HG03280 (cell line): ENCODE results near the gene HTR2A.

ENCODE experiments used
- ATAC-seq: cut with Tn5 transposase; IDR thresholded peaks from one replicate; pipeline ENCODE4 v1.9.1; 2021; ENCODE audit warnings: mild to moderate bottlenecking, moderate library complexity; ENCODE audit not compliant: unreplicated experiment

The HTR2A gene

GRCh38 chr13:46896341-46897137, at the start of gene HTR2A:
Gene HTR2A (minus strand): TSS chr13:46897053. CDS start chr13:46895906, 1,147 bp downstream.
- ATAC-seq, result no peak

- ATAC-seq, result no peak
These were observed 39.7 kb upstream of the HTR2A start for GRCh38 chr13:46936525-46936924.

- no peak for ATAC-seq
These were observed 37.9 kb upstream of the HTR2A start for GRCh38 chr13:46934749-46935148.

- no peak for ATAC-seq
These were observed 30.2 kb upstream of the HTR2A start for GRCh38 chr13:46926916-46927590.

GRCh38 chr13:46925486-46925885, 28.6 kb upstream of the HTR2A start:
- no peak for ATAC-seq

GRCh38 chr13:46914341-46914740, 17.5 kb upstream of the HTR2A start:
- ATAC-seq, result no peak

- no peak for ATAC-seq
These were observed 16.9 kb upstream of the HTR2A start for GRCh38 chr13:46913757-46914156.

GRCh38 chr13:46909042-46909441, 12.2 kb upstream of the HTR2A start:
- no peak for ATAC-seq

GRCh38 chr13:46908501-46908900, 11.6 kb upstream of the HTR2A start:
- no peak for ATAC-seq

GRCh38 chr13:46906405-46906804, 9.6 kb upstream of the HTR2A start:
- ATAC-seq, result no peak

- ATAC-seq, result no peak
These were observed 8.4 kb upstream of the HTR2A start for GRCh38 chr13:46905249-46905648.

- ATAC-seq, result no peak
These were observed 6.9 kb upstream of the HTR2A start for GRCh38 chr13:46903748-46904147.

- ATAC-seq, result no peak
These were observed 4.9 kb upstream of the HTR2A start for GRCh38 chr13:46901721-46902120.

GRCh38 chr13:46899801-46900200, 2.9 kb upstream of the HTR2A start:
- no peak for ATAC-seq

- ATAC-seq, result no peak
These were observed 1.5 kb downstream of the HTR2A start for GRCh38 chr13:46895381-46895780.

- peak; percentile 18 for ATAC-seq
These were observed 2.3 kb downstream of the HTR2A start for GRCh38 chr13:46894568-46894967.

GRCh38 chr13:46893798-46894560, 2.9 kb downstream of the HTR2A start:
- peak; percentile 86 for ATAC-seq

GRCh38 chr13:46893221-46893740, 3.6 kb downstream of the HTR2A start:
- ATAC-seq, result no peak

GRCh38 chr13:46885018-46885417, 11.8 kb downstream of the HTR2A start:
- ATAC-seq, result no peak

- ATAC-seq, result no peak
These were observed 12.3 kb downstream of the HTR2A start for GRCh38 chr13:46884531-46884930.

- ATAC-seq, result no peak
These were observed 15.2 kb downstream of the HTR2A start for GRCh38 chr13:46881621-46882020.
